Progenitor cell of endocrine pancreas (in vitro differentiated cells): Measurements from ENCODE around the gene SOX18. TPM values are rescaled to one million over a fixed set of nuclear protein-coding genes. Genes with fewer than 3 reads are reported as not detected.
A peak's percentile ranks its signal among the peaks of the same experiment; 100 is the strongest.
"Not testable (repeated sequence)": the region's sequence is repeated elsewhere in the genome, so short reads cannot be mapped to it uniquely, and the experiment has no call there.

Source experiments
- DNase-seq: peaks from one replicate; pipeline ENCODE4 v3.0.0; 2021; ENCODE audit warnings: low spot score; ENCODE audit not compliant: unreplicated experiment
- H3K27ac Mint-ChIP-seq: 2 replicates; pipeline ENCODE4 v1.8.0; 2021; ENCODE audit warnings: mild to moderate bottlenecking, moderate library complexity, mixed read lengths
- H3K27me3 Mint-ChIP-seq: 2 replicates; pipeline ENCODE4 v1.8.0; 2021; ENCODE audit warnings: mixed read lengths
- H3K36me3 Mint-ChIP-seq: 2 replicates; pipeline ENCODE4 v1.8.0; 2022; ENCODE audit warnings: mixed read lengths; ENCODE audit not compliant: insufficient read depth
- H3K4me1 Mint-ChIP-seq: 2 replicates; pipeline ENCODE4 v1.8.0; 2021; ENCODE audit warnings: low read depth, mixed read lengths
- H3K4me3 Mint-ChIP-seq: 2 replicates; pipeline ENCODE4 v1.8.0; 2021; ENCODE audit warnings: low read depth, mild to moderate bottlenecking, moderate library complexity, mixed read lengths
- H3K9me3 Mint-ChIP-seq: 2 replicates; pipeline ENCODE4 v1.8.0; 2021; ENCODE audit warnings: low read depth, mixed read lengths
- total RNA-seq: library from RNA; stranded (reverse); gene quantifications from 2 replicates; pipeline ENCODE4 v1.2.1, GENCODE V29; 2021
- TF ChIP-seq, protein P1 (sequence below): fragments of 200-600 bp; sonication (generic); IDR thresholded peaks from one replicate; pipeline ENCODE4 v1.5.0; 2021; ENCODE audit warnings: antibody characterized with exemption, mild to moderate bottlenecking; ENCODE audit not compliant: unreplicated experiment

The SOX18 gene
- total RNA-seq, 1 donor from 2014 or later, result not detected

GRCh38 chr20:64093013-64093503 lies 43.6 kb upstream of the SOX18 start:
- TF ChIP-seq, protein P1, sequence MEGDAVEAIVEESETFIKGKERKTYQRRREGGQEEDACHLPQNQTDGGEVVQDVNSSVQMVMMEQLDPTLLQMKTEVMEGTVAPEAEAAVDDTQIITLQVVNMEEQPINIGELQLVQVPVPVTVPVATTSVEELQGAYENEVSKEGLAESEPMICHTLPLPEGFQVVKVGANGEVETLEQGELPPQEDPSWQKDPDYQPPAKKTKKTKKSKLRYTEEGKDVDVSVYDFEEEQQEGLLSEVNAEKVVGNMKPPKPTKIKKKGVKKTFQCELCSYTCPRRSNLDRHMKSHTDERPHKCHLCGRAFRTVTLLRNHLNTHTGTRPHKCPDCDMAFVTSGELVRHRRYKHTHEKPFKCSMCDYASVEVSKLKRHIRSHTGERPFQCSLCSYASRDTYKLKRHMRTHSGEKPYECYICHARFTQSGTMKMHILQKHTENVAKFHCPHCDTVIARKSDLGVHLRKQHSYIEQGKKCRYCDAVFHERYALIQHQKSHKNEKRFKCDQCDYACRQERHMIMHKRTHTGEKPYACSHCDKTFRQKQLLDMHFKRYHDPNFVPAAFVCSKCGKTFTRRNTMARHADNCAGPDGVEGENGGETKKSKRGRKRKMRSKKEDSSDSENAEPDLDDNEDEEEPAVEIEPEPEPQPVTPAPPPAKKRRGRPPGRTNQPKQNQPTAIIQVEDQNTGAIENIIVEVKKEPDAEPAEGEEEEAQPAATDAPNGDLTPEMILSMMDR, result no peak
- Mint-ChIP-seq H3K27me3 (peaks cover 29% of the 10 kb centered on the region), H3K9me3 (peaks cover 5% of the 10 kb centered on the region), H3K4me3 (no peak overlapping the region), H3K27ac (peak overlapping the region; percentile 71), H3K36me3 (peaks cover 2% of the 10 kb centered on the region), H3K4me1 (peaks cover 6% of the 10 kb centered on the region)
- DNase-seq, result no peak

- no peak overlapping the region for H3K27ac Mint-ChIP-seq
Observed at GRCh38 chr20:64092258-64093012, 43.0 kb upstream of the SOX18 start.

DNA sequence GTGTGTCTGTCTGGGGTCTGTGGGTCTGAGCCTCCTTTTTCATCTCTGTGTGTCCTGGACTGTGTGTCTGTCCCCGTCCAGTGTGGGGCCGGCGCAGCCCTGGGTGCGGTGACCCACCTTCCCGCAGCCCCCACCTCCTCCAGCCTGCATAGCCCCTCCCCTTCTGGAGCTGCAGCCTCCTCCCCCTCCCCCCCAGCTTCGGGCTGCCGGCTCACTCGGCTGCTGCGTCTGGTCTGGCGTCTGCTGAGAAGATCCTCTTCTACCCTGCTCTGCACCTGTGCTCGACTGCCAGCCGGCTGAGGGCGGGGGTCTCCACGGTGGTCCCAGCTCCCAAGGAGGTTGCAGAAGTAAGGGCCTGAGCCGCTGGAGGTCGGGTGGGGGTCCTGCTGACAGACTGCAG lies 42.3 kb upstream of the SOX18 start:
- H3K27me3 Mint-ChIP-seq, result peaks cover 33% of the 10 kb centered on the region
- peaks cover 6% of the 10 kb centered on the region for H3K4me1 Mint-ChIP-seq
- H3K9me3 Mint-ChIP-seq, result peaks cover 2% of the 10 kb centered on the region
- H3K36me3 Mint-ChIP-seq, result peaks cover under 1% of the 10 kb centered on the region
- TF ChIP-seq, protein P1, result no peak
- DNase-seq, result no peak
- H3K27ac Mint-ChIP-seq, result no peak overlapping the region
- no peak overlapping the region for H3K4me3 Mint-ChIP-seq

More at GRCh38 chr20:64092258-64093012, 43.0 kb upstream of the SOX18 start:
- Mint-ChIP-seq H3K4me3 (no peak overlapping the region), H3K4me1 (peaks cover 6% of the 10 kb centered on the region), H3K36me3 (peaks cover 2% of the 10 kb centered on the region), H3K9me3 (peaks cover 5% of the 10 kb centered on the region), H3K27me3 (peaks cover 33% of the 10 kb centered on the region)
- DNase-seq, result no peak
- TF ChIP-seq, protein P1, result no peak

DNA sequence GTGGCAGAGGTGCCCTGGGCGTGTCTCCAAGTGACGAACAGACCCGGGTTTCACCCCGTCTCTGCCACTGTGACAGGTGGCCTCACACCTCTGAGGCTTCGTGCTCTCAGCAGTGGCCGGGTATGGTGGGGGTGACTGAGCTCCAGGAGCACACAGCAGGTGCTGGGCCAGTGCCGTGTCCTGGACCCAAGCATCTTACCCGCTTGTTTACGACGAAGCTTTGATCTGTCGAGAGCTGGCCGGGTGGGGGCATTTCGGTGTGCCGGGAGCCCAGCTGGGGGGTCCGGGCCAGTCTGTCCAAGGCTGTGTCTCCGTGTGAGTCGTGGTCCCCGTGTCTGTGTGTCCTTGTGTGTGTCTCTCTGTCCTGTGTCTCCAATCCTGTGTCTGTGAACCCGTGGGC lies 41.9 kb upstream of the SOX18 start:
- Mint-ChIP-seq H3K27ac (no peak overlapping the region), H3K4me3 (no peak overlapping the region), H3K4me1 (peaks cover 6% of the 10 kb centered on the region), H3K36me3 (no peaks in the 10 kb centered on the region), H3K27me3 (peaks cover 38% of the 10 kb centered on the region), H3K9me3 (no peaks in the 10 kb centered on the region)
- no peak for DNase-seq
- TF ChIP-seq, protein P1, result no peak

GRCh38 chr20:64090165-64090564 lies 40.7 kb upstream of the SOX18 start:
- no peak for DNase-seq

GRCh38 chr20:64088586-64088985 lies 39.1 kb upstream of the SOX18 start:
- peaks cover 58% of the 10 kb centered on the region for H3K27me3 Mint-ChIP-seq
- DNase-seq, H3K4me3 Mint-ChIP-seq, H3K4me1 Mint-ChIP-seq, H3K27ac Mint-ChIP-seq, H3K36me3 Mint-ChIP-seq, H3K9me3 Mint-ChIP-seq: not testable (repeated sequence)

More at GRCh38 chr20:64090165-64090564, 40.7 kb upstream of the SOX18 start:
- H3K36me3 Mint-ChIP-seq, result no peaks in the 10 kb centered on the region
- TF ChIP-seq, protein P1, result no peak
- H3K27me3 Mint-ChIP-seq, result peaks cover 50% of the 10 kb centered on the region
- H3K4me1 Mint-ChIP-seq, result peaks cover 6% of the 10 kb centered on the region
- no peak overlapping the region for H3K4me3 Mint-ChIP-seq
- H3K27ac Mint-ChIP-seq, result peak overlapping the region; percentile 84
- H3K9me3 Mint-ChIP-seq, result no peaks in the 10 kb centered on the region

GRCh38 chr20:64087226-64087825 lies 37.9 kb upstream of the SOX18 start:
- not testable (repeated sequence) for H3K27ac Mint-ChIP-seq, DNase-seq, H3K4me1 Mint-ChIP-seq, H3K9me3 Mint-ChIP-seq, H3K4me3 Mint-ChIP-seq, H3K36me3 Mint-ChIP-seq
- H3K27me3 Mint-ChIP-seq, result peaks cover 63% of the 10 kb centered on the region
